Sigmoid colon (tissue), 4 donors: Measurements from ENCODE around the gene ABHD17B.

Experiments used
- POLR2A ChIP-seq, 2 donors: fragments of 450-650 bp; IDR thresholded peaks; one replicate each; pipeline ENCODE4 v1.6.1; 2016; ENCODE audit warnings: antibody characterized with exemption in 2 of 2, mild to moderate bottlenecking in 2 of 2, moderate library complexity in 2 of 2
- POLR2AphosphoS5 ChIP-seq, 4 donors: sonication (generic); formaldehyde crosslinking; IDR thresholded peaks; one replicate each; pipeline ENCODE4 v1.6.1; 2017; ENCODE audit warnings: antibody characterized with exemption in 4 of 4
- TF ChIP-seq, protein P1 (sequence below), 4 experiments: fragments of 450-650 bp in 3 of 4; fragments of 200-600 bp in 1 of 4; IDR thresholded peaks; one replicate each; pipeline ENCODE4 v1.5.1; 2016 to 2019; ENCODE audit warnings: antibody characterized with exemption in 4 of 4, mild to moderate bottlenecking in 3 of 4, moderate library complexity in 2 of 4

DNA sequence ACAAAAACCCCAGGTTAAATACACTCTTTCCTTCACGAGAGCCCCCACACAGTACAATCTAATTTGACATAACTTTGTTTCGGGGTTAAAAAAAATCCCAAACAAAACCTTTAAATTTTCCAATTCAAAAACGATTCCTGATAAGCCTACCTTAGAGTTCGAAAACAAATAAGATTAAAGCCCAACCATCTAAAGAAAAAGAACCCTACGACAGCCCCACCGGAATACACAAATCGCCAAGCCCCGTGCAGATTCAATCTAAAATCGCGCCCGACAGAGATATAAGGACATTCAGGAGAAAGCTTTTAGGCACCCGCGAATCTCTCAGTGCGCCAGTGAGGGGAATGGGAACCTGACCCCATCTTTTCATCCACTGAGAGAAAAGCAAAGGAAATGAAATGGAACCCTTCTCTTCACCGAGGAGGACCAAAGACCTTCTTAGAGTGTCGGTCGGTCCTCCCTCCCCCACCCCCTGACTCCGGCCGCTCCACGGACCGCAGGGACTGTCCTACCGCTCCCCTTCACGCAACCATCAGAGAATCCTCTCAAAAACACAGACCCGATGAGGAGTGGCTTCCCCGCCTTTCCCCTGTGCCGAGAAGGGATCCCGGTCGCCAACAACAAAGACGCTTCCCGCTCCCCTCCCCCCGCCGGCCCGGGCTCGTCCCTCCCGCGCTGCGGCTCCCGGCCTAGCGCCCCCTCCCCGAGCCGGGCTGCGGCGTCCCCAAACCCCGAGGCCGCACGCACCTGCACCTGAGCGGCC is 925 bp downstream of the ABHD17B start:
- TF ChIP-seq POLR2AphosphoS5 (IDR thresholded peaks at IDR 0.05) (no peak), POLR2A (IDR thresholded peaks at IDR 0.05) (no peak)
- TF ChIP-seq, protein P1, sequence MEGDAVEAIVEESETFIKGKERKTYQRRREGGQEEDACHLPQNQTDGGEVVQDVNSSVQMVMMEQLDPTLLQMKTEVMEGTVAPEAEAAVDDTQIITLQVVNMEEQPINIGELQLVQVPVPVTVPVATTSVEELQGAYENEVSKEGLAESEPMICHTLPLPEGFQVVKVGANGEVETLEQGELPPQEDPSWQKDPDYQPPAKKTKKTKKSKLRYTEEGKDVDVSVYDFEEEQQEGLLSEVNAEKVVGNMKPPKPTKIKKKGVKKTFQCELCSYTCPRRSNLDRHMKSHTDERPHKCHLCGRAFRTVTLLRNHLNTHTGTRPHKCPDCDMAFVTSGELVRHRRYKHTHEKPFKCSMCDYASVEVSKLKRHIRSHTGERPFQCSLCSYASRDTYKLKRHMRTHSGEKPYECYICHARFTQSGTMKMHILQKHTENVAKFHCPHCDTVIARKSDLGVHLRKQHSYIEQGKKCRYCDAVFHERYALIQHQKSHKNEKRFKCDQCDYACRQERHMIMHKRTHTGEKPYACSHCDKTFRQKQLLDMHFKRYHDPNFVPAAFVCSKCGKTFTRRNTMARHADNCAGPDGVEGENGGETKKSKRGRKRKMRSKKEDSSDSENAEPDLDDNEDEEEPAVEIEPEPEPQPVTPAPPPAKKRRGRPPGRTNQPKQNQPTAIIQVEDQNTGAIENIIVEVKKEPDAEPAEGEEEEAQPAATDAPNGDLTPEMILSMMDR (IDR thresholded peaks at IDR 0.05): no peak
